GM12873 (cell line): ENCODE measurements around the gene UBE2L3.
"Not testable (repeated sequence)": the region's sequence is repeated elsewhere in the genome, so short reads cannot be mapped to it uniquely, and the experiment has no call there.

Source experiments
- TF ChIP-seq, protein P1 (sequence below): IDR thresholded peaks from 2 replicates; pipeline ENCODE4 v1.5.1; 2012; ENCODE audit warnings: low read depth, mild to moderate bottlenecking, moderate library complexity, low read length, control low read depth; ENCODE audit not compliant: insufficient read depth; ENCODE audit errors: missing control alignments

The UBE2L3 gene

DNA sequence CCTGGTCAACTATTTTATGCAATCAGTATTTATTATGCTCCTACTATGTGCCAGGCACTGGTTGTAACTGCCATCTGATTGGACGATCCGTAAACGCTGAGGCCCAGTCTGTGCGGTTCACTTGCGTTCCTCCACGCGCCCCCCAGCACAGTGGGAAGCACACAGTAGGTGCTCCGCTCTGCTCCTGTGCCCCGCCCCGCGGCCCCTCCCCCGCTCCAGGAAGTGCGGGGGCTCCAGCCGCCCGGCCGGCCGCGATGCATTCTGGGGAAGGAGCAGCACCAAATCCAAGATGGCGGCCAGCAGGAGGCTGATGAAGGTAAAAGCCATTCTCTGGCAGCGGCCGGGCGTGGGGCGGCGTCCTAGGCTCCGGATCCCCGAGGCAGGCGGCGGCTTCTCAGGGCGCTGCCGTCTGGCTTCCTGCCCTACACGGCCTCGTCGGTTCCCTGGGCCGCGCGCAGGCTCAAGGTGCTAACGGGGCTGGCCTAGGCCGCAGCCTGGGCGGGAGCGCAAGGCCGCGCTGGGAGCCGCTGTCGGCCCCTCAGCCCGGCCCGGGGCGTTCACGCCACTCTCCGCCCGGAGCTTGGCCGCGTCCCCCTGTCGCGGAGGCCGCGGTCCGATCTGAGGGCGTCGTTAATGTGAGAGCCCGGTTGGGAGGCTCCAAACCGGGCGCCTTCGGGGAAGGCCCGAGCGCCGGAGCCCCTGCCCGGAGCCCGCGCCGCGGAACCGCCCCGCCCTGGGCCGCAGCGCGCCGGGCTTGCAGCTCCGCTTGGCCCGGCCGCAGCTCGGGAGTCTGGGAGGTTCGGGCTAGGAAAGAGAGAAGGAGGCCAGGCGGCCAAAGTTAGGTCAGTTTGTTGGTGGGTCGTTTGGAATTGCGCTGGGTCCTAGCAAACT is at the start of gene UBE2L3:
TSS of gene UBE2L3 (plus strand) at position 259 of the 891 bp plus-strand sequence. CDS start at position 290, 31 bp downstream.
- TF ChIP-seq, protein P1, sequence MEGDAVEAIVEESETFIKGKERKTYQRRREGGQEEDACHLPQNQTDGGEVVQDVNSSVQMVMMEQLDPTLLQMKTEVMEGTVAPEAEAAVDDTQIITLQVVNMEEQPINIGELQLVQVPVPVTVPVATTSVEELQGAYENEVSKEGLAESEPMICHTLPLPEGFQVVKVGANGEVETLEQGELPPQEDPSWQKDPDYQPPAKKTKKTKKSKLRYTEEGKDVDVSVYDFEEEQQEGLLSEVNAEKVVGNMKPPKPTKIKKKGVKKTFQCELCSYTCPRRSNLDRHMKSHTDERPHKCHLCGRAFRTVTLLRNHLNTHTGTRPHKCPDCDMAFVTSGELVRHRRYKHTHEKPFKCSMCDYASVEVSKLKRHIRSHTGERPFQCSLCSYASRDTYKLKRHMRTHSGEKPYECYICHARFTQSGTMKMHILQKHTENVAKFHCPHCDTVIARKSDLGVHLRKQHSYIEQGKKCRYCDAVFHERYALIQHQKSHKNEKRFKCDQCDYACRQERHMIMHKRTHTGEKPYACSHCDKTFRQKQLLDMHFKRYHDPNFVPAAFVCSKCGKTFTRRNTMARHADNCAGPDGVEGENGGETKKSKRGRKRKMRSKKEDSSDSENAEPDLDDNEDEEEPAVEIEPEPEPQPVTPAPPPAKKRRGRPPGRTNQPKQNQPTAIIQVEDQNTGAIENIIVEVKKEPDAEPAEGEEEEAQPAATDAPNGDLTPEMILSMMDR = no peak

DNA sequence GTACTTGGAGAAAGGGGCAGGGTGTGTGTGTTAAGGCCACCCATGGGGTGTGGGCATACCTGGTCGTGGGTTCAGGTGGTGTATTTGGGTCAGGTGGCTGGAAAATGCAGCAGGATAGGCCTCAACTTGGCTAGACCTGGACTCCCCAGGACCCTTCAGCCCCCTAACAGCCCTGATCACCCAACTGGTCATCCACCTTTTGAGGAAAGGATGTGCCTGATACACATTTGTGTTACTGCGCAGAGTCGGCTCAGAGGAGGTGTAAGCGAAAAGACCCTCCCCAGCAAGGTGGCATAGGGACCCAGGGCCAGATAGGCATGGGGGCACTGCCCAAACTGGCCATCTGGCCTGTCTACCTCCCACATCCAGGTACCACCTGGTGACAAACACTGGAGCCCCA is 16.2 kb upstream of the UBE2L3 start, which contains the start of gene RIMBP3C:
TSS of gene RIMBP3C (minus strand) at position 101 of the 400 bp plus-strand sequence. CDS start 485 bp downstream, outside the sequence.
- TF ChIP-seq, protein P1 = not testable (repeated sequence)

DNA sequence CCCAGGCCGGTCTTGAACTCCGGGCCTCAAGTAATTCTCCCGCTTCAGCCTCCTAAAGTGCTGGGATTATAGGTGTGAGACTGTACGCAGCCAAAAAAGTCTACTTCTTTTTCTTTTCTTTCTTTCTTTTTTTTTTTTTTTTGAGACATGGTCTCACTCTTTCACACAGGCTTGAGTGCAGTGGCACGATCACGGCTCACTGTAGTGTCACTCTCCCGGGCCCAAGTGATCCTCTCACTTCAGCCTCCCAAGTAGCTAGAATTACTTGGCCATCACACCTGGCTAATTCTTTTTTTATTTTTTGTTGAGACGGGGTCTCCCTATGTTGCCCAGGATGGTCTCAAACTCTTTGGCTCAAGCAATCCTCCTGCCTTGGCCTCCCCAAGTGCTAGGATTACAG is 3.6 kb upstream of the UBE2L3 start:
- TF ChIP-seq, protein P1 = no peak

DNA sequence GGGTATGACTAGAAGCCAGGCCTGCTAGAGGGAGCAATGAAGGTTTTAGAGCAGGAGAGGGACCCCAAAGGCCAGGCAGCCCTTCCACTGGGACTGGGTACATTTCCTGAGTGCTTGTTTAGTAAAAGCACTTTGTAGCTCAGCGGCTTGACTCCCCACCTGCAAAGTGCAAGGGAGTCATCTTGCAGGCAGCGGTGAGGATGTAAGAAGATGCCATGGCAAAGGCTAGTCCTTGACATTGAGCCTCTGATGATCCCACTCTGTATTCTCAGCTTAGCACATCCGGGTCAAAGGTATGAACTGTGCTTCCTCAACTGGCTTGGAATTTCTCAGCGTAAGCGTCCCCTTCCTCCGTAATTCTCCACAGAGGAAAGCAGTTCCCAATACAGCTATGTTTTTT is 3.1 kb upstream of the UBE2L3 start:
- TF ChIP-seq, protein P1 = no peak

DNA sequence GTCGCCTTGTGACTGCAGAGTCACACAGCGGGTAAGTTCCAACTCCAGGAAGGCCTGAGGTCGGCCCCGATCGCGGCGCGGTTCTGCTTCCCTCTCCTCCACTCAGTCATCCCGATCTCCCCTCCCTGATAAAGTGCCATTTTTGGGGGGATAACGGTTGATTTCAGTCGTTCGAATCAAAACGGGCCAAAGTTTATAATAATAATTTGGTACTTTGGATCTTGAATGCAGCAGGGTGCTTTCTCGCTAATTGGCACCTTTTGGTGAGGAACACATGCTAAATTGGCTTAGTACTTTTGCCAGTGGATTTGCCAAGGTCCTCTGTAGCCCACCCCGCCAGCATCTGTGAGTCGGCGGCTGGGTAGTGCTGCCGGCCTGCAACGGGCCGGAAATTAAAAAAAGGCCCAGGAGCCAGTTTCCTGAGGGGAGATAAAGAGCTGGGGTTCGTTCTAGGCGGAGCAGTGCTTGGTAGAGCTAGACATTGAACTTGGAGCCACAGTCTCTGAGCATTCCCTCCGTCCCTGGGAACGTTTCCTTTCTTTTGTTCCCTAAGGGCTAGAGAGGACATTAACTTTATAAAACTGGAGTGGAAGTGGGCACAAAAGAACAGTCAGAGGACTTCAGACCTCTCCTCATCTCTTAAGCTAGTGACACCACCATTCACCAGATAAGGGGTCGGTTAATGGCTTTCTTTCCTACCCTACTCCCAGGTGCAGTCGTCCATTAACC is 997 bp downstream of the UBE2L3 start:
- TF ChIP-seq, protein P1 = no peak

DNA sequence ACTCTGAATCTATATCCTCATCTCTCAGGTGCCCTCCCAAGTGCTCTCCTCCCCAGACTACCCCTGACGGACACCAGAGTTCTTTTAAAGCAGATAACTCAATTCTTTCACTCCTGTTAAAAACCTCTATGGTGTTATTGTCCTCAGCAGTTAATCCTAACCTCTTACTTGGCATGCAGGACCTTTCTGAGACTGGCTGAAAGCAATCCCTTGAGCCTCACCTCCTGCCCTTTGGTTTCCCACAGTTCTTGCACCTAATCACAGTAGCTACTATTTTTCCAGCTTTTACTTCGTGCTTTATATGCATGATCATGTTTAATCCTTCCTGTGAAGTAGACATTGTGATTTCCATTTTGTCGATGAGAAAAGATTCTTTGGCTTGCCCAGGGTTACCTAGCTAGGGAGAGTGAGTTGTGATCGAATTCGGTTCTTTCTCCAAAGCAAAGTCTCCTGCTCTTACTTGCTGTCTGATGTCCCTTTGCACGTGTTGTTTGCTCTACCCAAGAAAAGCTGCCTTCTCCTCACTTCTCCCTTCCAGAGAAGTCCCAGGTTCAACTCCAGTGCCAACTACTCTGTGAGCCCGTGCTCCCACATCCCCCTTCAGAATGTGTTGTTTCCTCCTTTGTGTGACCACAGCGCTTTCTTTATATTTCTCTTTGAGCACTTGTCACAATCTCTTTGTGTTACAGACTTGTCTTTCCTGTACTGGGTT is 2.1 kb downstream of the UBE2L3 start:
- TF ChIP-seq, protein P1 = no peak
